ENCODE measurements around the gene DIDO1. TPM values are rescaled to one million over a fixed set of nuclear protein-coding genes. Genes with fewer than 3 reads are reported as not detected.

The DIDO1 gene
- total and polyA plus RNA-seq, 9 of the 15 experiments (the other 6 are each of a cell fraction or from before 2014, with no cell fraction given) = 4.4 to 46.8 (median 31.2) TPM

DNA sequence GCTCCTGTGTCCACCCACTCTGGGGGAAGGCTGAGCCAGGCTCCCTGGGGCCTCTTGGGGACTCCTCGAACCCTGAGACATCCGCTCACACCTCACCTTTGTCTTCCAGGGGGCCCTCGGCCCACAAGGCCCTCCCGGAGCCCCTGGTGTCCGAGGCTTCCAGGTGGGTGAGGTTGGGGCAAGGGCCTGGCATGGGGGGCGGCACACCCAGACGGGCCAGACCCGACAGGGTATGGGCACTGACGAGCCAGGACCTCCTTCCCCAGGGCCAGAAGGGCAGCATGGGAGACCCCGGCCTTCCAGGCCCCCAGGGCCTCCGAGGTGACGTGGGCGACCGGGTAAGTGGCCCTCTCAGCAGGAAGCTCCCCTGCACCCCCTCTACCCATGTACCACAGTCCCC, 96.1 kb downstream of the DIDO1 start (continued):
- no peak for TF ChIP-seq STAT5B (CRISPR knock-in tag; IDR thresholded peaks at IDR 0.05)
- no peak for TF ChIP-seq TAF9B (IDR thresholded peaks at IDR 0.05; ENCODE audit: partially characterized antibody)
- TF ChIP-seq ZNF644 (tag; IDR thresholded peaks at IDR 0.05; ENCODE audit: low read depth) = no peak

DNA sequence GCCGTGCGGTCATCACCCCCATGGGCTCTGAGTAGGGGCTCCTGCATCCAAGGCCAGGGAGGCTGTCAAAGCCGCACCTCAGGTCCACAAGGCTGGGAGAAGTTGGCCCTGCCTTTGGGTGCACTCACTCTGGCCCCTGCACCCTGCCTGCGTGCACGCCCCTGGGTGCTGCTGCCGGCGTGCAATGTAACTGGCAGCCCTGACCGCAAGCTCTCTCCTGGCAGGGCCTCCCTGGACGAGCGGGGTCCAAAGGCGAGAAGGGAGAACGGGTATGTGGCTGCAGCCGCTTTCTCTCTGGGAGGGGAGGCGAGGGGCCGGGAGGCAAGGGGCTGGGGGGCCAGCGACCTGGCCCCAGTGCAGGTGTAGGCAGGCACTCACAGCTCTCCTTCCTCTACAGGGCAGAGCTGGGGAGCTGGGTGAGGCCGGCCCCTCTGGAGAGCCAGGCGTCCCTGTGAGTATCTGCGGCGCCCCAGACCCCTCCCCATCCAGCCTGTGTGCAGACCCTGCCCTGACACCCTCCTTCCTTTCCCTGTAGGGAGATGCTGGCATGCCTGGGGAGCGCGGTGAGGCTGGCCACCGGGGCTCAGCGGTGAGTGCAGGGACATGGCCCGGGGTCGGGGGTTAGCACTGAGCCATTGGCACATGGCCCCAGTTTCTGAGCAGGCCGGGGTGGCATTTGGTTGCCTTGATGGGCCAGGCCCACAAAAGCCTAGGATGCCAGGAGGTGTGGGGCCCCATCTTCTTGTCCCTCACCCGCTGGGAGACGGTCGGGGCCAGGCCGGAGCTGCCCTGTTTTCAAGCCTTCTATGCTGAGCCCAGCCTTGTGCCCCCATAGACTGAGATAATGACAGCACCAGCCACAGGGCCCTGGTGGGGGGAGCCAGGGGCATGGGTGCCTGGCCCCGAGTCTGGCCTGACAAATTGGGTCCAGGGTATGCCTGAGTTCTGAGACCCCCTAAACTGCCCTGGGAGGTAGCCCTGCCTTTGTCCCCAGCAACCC, 96.8 kb downstream of the DIDO1 start:
- H3K27ac ChIP-seq (ENCODE audit: extremely low read depth, low read depth, low read length) = no peak overlapping the region
- FAIRE-seq (no peak), ATAC-seq (no peak), DNase-seq (ENCODE audit: extremely low read depth in 1 of 4, low spot score in 3 of 4) (no peak)
- in situ Hi-C loops (cut with MboI) = loop anchor here (10.0 kb wide), 1 partner anchor 185 kb away; no protein-coding TSS in a partner anchor
- H3K9ac ChIP-seq (ENCODE audit: insufficient read depth in 1 of 2, low read depth in 2 of 2, low read length in 2 of 2) = peak overlapping the region in 1 of 2 experiments; percentile 45; a peak in 1 of 4 replicates
- BruUV-seq (replicated peaks) = no TSS peak
- no peaks in the 10 kb centered on the region for H3K9me3 ChIP-seq (replicated peaks; ENCODE audit: control insufficient read depth, insufficient read depth, low read depth, low read length)
- ChIA-PET POLR2A (no interaction called here), CTCF (ENCODE audit: low intra/inter-chr PET ratio) (no interaction called here)
- H2AFZ ChIP-seq (ENCODE audit: low read depth, low read length) = no peak overlapping the region
- WGBS (ENCODE audit: insufficient coverage, low coverage, missing lambda C conversion rate) = 52% methylated on average over 18 of the region's 32 CpGs
- no peaks in the 10 kb centered on the region for H3K79me2 ChIP-seq (ENCODE audit: control insufficient read depth, insufficient read depth, low read length)
- no peaks in the 10 kb centered on the region for H3K27me3 ChIP-seq (ENCODE audit: control insufficient read depth in 2 of 2, insufficient read depth in 2 of 2, low read length in 2 of 2)
- no peak overlapping the region for H3K4me2 ChIP-seq (ENCODE audit: insufficient read depth, low read length)
- H3K4me3 ChIP-seq = no peak overlapping the region
- no peaks in the 10 kb centered on the region for H3K36me3 ChIP-seq (ENCODE audit: control insufficient read depth, insufficient read depth, low read length)
- 0 out of 2 replicates have a peak, but pooled peaks cover 3% of the 10 kb centered on the region for H4K20me1 ChIP-seq (replicated peaks; ENCODE audit: control insufficient read depth, insufficient read depth, low read length)
- H3K4me1 ChIP-seq (replicated peaks in 1 of 2; ENCODE audit: control insufficient read depth in 2 of 2, insufficient read depth in 2 of 2, low read length in 2 of 2) = peaks cover 10 to 86% of the 10 kb centered on the region in 2 experiments
- intact Hi-C loops (cut with micrococcal nuclease) = loop anchor here (10.0 kb wide), 1 partner anchor 45 kb away; no protein-coding TSS in a partner anchor
- H3K9me1 ChIP-seq (ENCODE audit: control insufficient read depth, insufficient read depth, low read length) = no peaks in the 10 kb centered on the region
- TF ChIP-seq, protein P1, sequence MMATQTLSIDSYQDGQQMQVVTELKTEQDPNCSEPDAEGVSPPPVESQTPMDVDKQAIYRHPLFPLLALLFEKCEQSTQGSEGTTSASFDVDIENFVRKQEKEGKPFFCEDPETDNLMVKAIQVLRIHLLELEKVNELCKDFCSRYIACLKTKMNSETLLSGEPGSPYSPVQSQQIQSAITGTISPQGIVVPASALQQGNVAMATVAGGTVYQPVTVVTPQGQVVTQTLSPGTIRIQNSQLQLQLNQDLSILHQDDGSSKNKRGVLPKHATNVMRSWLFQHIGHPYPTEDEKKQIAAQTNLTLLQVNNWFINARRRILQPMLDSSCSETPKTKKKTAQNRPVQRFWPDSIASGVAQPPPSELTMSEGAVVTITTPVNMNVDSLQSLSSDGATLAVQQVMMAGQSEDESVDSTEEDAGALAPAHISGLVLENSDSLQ (IDR thresholded peaks at IDR 0.05) = no peak
- TF ChIP-seq, protein P2, sequence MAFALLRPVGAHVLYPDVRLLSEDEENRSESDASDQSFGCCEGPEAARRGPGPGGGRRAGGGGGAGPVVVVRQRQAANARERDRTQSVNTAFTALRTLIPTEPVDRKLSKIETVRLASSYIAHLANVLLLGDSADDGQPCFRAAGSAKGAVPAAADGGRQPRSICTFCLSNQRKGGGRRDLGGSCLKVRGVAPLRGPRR (CRISPR knock-in tag; IDR thresholded peaks at IDR 0.05) = no peak
- TF ChIP-seq PTRF (tag; IDR thresholded peaks at IDR 0.05) (no peak), SAP30 (IDR thresholded peaks at IDR 0.05; ENCODE audit: borderline replicate concordance, insufficient read depth, low read depth, low read length, poor library complexity, severe bottlenecking) (no peak), ILK (tag; IDR thresholded peaks at IDR 0.05; ENCODE audit: borderline replicate concordance, low read depth) (no peak), POLR3A (IDR thresholded peaks at IDR 0.05; ENCODE audit: borderline replicate concordance, extremely low read depth, insufficient read depth, insufficient read length) (no peak), PHTF2 (CRISPR knock-in tag; IDR thresholded peaks at IDR 0.05) (no peak), KLF6 (CRISPR knock-in tag; IDR thresholded peaks at IDR 0.05; ENCODE audit: borderline replicate concordance) (no peak)
- TF ChIP-seq, protein P3, sequence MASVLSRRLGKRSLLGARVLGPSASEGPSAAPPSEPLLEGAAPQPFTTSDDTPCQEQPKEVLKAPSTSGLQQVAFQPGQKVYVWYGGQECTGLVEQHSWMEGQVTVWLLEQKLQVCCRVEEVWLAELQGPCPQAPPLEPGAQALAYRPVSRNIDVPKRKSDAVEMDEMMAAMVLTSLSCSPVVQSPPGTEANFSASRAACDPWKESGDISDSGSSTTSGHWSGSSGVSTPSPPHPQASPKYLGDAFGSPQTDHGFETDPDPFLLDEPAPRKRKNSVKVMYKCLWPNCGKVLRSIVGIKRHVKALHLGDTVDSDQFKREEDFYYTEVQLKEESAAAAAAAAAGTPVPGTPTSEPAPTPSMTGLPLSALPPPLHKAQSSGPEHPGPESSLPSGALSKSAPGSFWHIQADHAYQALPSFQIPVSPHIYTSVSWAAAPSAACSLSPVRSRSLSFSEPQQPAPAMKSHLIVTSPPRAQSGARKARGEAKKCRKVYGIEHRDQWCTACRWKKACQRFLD (CRISPR knock-in tag; IDR thresholded peaks at IDR 0.05) = no peak
- TF ChIP-seq, protein P4, sequence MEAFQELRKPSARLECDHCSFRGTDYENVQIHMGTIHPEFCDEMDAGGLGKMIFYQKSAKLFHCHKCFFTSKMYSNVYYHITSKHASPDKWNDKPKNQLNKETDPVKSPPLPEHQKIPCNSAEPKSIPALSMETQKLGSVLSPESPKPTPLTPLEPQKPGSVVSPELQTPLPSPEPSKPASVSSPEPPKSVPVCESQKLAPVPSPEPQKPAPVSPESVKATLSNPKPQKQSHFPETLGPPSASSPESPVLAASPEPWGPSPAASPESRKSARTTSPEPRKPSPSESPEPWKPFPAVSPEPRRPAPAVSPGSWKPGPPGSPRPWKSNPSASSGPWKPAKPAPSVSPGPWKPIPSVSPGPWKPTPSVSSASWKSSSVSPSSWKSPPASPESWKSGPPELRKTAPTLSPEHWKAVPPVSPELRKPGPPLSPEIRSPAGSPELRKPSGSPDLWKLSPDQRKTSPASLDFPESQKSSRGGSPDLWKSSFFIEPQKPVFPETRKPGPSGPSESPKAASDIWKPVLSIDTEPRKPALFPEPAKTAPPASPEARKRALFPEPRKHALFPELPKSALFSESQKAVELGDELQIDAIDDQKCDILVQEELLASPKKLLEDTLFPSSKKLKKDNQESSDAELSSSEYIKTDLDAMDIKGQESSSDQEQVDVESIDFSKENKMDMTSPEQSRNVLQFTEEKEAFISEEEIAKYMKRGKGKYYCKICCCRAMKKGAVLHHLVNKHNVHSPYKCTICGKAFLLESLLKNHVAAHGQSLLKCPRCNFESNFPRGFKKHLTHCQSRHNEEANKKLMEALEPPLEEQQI (IDR thresholded peaks at IDR 0.05) = no peak

Data from K562 (cell line).